ENCODE data around the gene HERC3.

DNA sequence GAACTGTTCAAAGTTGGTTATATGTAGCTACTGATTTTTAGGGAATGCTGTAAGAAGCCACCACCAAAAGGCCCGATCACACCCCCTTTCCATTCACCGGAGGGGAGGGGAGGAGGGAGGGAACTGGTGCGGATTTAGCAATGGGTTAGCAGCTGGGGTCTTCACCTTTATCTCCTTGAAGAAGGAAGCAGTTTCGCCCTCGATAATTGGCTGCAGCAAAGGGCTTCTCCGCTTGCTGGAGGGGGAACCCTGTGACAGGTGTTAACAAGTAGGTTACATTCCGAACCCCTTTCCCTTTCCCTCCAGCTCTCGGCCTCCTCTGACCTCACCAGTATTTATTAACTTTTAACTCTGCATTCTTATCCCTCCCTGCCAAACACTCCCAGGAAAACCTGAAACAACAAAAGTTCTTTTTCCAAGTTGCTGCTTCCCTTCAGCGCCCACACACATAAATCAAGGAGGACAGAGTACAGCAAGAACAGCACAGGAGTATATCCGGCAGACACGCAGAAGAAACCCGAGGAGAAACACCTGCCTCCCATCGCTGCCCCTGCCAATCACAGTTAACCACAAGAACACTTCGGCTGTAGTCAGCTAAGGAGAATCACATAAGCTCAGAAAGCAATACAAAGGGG is 145.1 kb downstream of the HERC3 start:
- TF ChIP-seq, protein P1, sequence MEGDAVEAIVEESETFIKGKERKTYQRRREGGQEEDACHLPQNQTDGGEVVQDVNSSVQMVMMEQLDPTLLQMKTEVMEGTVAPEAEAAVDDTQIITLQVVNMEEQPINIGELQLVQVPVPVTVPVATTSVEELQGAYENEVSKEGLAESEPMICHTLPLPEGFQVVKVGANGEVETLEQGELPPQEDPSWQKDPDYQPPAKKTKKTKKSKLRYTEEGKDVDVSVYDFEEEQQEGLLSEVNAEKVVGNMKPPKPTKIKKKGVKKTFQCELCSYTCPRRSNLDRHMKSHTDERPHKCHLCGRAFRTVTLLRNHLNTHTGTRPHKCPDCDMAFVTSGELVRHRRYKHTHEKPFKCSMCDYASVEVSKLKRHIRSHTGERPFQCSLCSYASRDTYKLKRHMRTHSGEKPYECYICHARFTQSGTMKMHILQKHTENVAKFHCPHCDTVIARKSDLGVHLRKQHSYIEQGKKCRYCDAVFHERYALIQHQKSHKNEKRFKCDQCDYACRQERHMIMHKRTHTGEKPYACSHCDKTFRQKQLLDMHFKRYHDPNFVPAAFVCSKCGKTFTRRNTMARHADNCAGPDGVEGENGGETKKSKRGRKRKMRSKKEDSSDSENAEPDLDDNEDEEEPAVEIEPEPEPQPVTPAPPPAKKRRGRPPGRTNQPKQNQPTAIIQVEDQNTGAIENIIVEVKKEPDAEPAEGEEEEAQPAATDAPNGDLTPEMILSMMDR (IDR thresholded peaks at IDR 0.05): no peak
- TF ChIP-seq POLR2A (IDR thresholded peaks at IDR 0.05): no peak

All from lower leg skin (tissue), 3 donors.